ENCODE results near the gene TRPM1.

- TF ChIP-seq GATA2 (IDR thresholded peaks at IDR 0.05; ENCODE audit: low read depth, low read length): no peak
- no peak for TF ChIP-seq GATA3 (IDR thresholded peaks at IDR 0.05; ENCODE audit: low read depth, low read length)
Measured at GRCh38 chr15:31014608-31014925, 87.0 kb downstream of the TRPM1 start.
